ENCODE measurements around the gene UST. TPM values are rescaled to one million over a fixed set of nuclear protein-coding genes. Genes with fewer than 3 reads are reported as not detected.
"Not testable (repeated sequence)": the region's sequence is repeated elsewhere in the genome, so short reads cannot be mapped to it uniquely, and the experiment has no call there.

Gene UST
- polyA plus RNA-seq, 1 donor from 2014 or later = 7.5 TPM

DNA sequence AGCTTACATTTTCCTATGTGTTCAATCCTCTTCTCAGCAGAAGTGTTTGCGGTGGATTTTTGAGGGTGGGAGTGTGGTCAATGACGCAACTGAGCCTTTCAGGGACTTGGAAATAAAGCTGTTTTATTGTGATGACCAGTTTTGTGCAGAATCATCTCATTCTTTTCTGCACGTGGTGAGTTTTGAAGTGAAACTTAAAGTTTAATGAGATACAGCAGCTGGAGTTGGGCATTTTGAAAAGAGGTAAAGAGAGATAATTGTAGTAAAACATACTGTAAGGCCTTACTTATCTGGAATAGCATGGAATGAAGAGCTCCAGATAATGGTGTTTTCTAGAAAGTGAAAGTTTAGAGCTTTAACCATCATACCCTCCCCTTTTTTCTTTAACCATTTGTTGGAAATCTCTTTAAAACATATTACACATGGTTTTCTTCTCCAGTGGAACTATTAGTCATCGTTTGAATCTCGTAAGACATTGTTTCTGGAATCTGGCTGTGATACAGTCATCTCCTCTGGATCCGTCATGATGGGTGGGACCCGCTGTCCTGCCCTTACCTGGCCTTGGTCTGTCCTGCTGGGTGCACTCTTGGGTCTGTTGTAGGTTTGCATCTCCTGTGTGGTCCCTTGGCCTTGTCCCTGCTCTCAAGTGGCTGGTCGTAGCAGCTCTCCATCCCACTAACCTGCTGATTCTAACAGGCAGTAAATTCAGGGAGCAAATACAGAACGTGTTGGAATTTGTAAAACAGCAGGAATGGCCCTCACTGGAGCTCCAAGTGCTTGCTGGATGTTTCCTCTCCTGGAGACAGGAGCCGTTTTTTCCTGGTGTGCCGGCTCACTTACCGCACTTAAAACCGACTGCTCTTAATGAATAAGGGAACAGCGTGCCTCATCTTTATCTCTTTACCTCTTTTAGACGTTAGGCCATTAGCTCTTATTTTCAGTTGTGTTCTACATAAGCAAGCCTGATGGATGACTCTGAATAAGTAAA, 29.8 kb downstream of the UST start:
- TF ChIP-seq TAF1 (IDR thresholded peaks at IDR 0.05; ENCODE audit: low read depth) = no peak
- no peak for TF ChIP-seq EP300 (conservative IDR thresholded peaks at IDR 0.05; ENCODE audit: poor library complexity, severe bottlenecking)
- no peak for TF ChIP-seq POLR2AphosphoS5 (IDR thresholded peaks at IDR 0.05)
- Histone ChIP-seq H3K27ac (ENCODE audit: low read length) (no peak overlapping the region), H3K4me3 (ENCODE audit: low read length) (no peak overlapping the region), H3K9me3 (ENCODE audit: low read length) (no peaks in the 10 kb centered on the region), H3K36me3 (ENCODE audit: insufficient read depth, low read length) (no peaks in the 10 kb centered on the region), H3K27me3 (ENCODE audit: insufficient read depth, low read depth, low read length) (no peaks in the 10 kb centered on the region), H3K79me2 (replicated peaks; ENCODE audit: insufficient read depth, low read length) (no peaks in the 10 kb centered on the region), H3K9me2 (ENCODE audit: insufficient read depth, low read length) (no peaks in the 10 kb centered on the region), H4K20me1 (ENCODE audit: insufficient read depth) (no peaks in the 10 kb centered on the region), H3K4me2 (ENCODE audit: low read length) (no peak overlapping the region), H3F3A (ENCODE audit: insufficient read depth, low read length, poor library complexity, severe bottlenecking) (no peaks in the 10 kb centered on the region), H2AFZ (ENCODE audit: low read depth, low read length) (no peak overlapping the region), H3K9ac (ENCODE audit: low read length) (no peak overlapping the region)

GRCh38 chr6:148779142-148779562, 32.3 kb downstream of the UST start:
- Histone ChIP-seq H2AFZ (ENCODE audit: low read depth, low read length) (no peak overlapping the region), H3K9ac (ENCODE audit: low read length) (no peak overlapping the region), H4K20me1 (ENCODE audit: insufficient read depth) (no peaks in the 10 kb centered on the region), H3F3A (ENCODE audit: insufficient read depth, low read length, poor library complexity, severe bottlenecking) (no peaks in the 10 kb centered on the region), H3K9me2 (ENCODE audit: insufficient read depth, low read length) (no peaks in the 10 kb centered on the region), H3K4me3 (ENCODE audit: low read length) (no peak overlapping the region), H3K27me3 (ENCODE audit: insufficient read depth, low read depth, low read length) (no peaks in the 10 kb centered on the region), H3K27ac (ENCODE audit: low read length) (no peak overlapping the region), H3K79me2 (replicated peaks; ENCODE audit: insufficient read depth, low read length) (no peaks in the 10 kb centered on the region), H3K4me2 (ENCODE audit: low read length) (no peak overlapping the region), H3K9me3 (ENCODE audit: low read length) (no peaks in the 10 kb centered on the region), H3K36me3 (ENCODE audit: insufficient read depth, low read length) (no peaks in the 10 kb centered on the region)
- TF ChIP-seq POLR2AphosphoS5 (IDR thresholded peaks at IDR 0.05) (no peak), CTCF (IDR thresholded peaks at IDR 0.05; ENCODE audit: poor library complexity, severe bottlenecking) (no peak)

- H3K4me3 ChIP-seq (ENCODE audit: low read length); H3K4me2 ChIP-seq (ENCODE audit: low read length); H3K9ac ChIP-seq (ENCODE audit: low read length); H2AFZ ChIP-seq (ENCODE audit: low read depth, low read length); H3K27me3 ChIP-seq (ENCODE audit: insufficient read depth, low read depth, low read length); H3K27ac ChIP-seq (ENCODE audit: low read length); H3K9me2 ChIP-seq (ENCODE audit: insufficient read depth, low read length); H3K79me2 ChIP-seq (replicated peaks; ENCODE audit: insufficient read depth, low read length); H3F3A ChIP-seq (ENCODE audit: insufficient read depth, low read length, poor library complexity, severe bottlenecking); H4K20me1 ChIP-seq (ENCODE audit: insufficient read depth); H3K36me3 ChIP-seq (ENCODE audit: insufficient read depth, low read length); H3K9me3 ChIP-seq (ENCODE audit: low read length): not testable (repeated sequence)
Observed at GRCh38 chr6:148780423-148780822, 33.6 kb downstream of the UST start.

DNA sequence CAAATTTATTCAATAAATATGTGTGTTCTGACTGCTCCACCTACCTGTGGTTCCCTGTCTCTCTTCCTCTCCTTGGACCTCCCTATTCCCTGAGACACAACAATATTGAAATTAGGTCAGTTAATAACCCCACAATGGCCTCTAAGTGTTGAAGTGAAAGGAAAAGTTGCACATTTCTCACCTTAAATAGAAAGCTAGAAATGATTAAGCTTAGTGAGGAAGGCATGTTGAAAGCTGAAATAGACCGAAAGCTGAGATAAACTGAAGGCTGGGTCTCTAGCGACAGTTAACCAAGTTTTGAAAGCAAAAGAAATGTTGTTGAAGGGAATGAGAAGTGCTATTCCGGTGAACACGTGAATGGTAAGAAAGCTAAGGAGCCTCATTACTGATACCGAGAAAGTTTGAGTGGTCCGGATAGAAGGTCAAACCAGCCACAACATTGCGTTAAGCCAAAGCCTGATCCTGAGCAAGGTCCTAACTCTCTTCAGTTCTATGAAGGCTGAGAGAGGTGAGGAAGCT, 34.1 kb downstream of the UST start:
- Histone ChIP-seq H3K27ac (ENCODE audit: low read length) (no peak overlapping the region), H3F3A (ENCODE audit: insufficient read depth, low read length, poor library complexity, severe bottlenecking) (no peaks in the 10 kb centered on the region), H3K9ac (ENCODE audit: low read length) (no peak overlapping the region), H2AFZ (ENCODE audit: low read depth, low read length) (no peak overlapping the region), H3K4me3 (ENCODE audit: low read length) (no peak overlapping the region), H3K27me3 (ENCODE audit: insufficient read depth, low read depth, low read length) (no peaks in the 10 kb centered on the region), H4K20me1 (ENCODE audit: insufficient read depth) (no peaks in the 10 kb centered on the region), H3K36me3 (ENCODE audit: insufficient read depth, low read length) (no peaks in the 10 kb centered on the region), H3K79me2 (replicated peaks; ENCODE audit: insufficient read depth, low read length) (no peaks in the 10 kb centered on the region), H3K9me3 (ENCODE audit: low read length) (no peaks in the 10 kb centered on the region), H3K9me2 (ENCODE audit: insufficient read depth, low read length) (no peaks in the 10 kb centered on the region), H3K4me2 (ENCODE audit: low read length) (no peak overlapping the region)
- TF ChIP-seq RAD21 (conservative IDR thresholded peaks at IDR 0.05) (no peak), EP300 (conservative IDR thresholded peaks at IDR 0.05; ENCODE audit: poor library complexity, severe bottlenecking) (no peak), SMC3 (conservative IDR thresholded peaks at IDR 0.05; ENCODE audit: poor library complexity) (no peak), POLR2AphosphoS5 (IDR thresholded peaks at IDR 0.05) (no peak), CTCF (IDR thresholded peaks at IDR 0.05; ENCODE audit: poor library complexity, severe bottlenecking) (no peak), REST (IDR thresholded peaks at IDR 0.05; ENCODE audit: borderline replicate concordance) (no peak), TAF1 (IDR thresholded peaks at IDR 0.05; ENCODE audit: low read depth) (no peak), MXI1 (conservative IDR thresholded peaks at IDR 0.05; ENCODE audit: poor library complexity, severe bottlenecking) (no peak)
